A673 (cell line): ENCODE results near the gene OSBPL8. TPM values are rescaled to one million over a fixed set of nuclear protein-coding genes. Genes with fewer than 3 reads are reported as not detected.

Source experiments
- BruUV-seq: library from RNA; stranded (reverse); fragments of 400-500 nt; replicated peaks from 2 replicates; lab custom pipeline; 2021; lab: Mats Ljungman, UMichigan
- CTCF ChIA-PET: fragments of 300-600 bp; sonication (Branson Sonifier 250); formaldehyde crosslinking; loops from one replicate; lab custom pipeline; 2022; ENCODE audit warnings: antibody characterized with exemption; lab: Charles Lee
- POLR2A ChIA-PET: fragments of 300-600 bp; sonication (Branson Sonifier 250); formaldehyde crosslinking; loops from one replicate; lab custom pipeline; 2022; ENCODE audit warnings: antibody characterized with exemption; ENCODE audit not compliant: low non-redundant PET; lab: Charles Lee
- DNase-seq: peaks from one replicate; pipeline ENCODE4 v3.0.0-alpha.2; 2015; ENCODE audit warnings: low spot score
- H3K27ac ChIP-seq: fragments of 200-600 bp; sonication (generic); 2 replicates; pipeline ENCODE4 v1.5.1; 2016; ENCODE audit warnings: mixed run types, low read depth, mild to moderate bottlenecking, mixed read lengths, antibody characterized with exemption, low read length; ENCODE audit not compliant: poor library complexity, severe bottlenecking
- H3K27me3 ChIP-seq: fragments of 200-600 bp; sonication (generic); replicated peaks from 2 replicates; pipeline ENCODE4 v1.6.1; 2017; ENCODE audit warnings: mixed run types, low read depth, mild to moderate bottlenecking, mixed read lengths, antibody characterized with exemption, low read length; ENCODE audit not compliant: insufficient read depth, poor library complexity
- H3K36me3 ChIP-seq: fragments of 200-600 bp; sonication (generic); 2 replicates; pipeline ENCODE4 v1.6.1; 2016; ENCODE audit warnings: mixed run types, mild to moderate bottlenecking, mixed read lengths, antibody characterized with exemption, low read length; ENCODE audit not compliant: insufficient read depth, poor library complexity, severe bottlenecking
- H3K4me1 ChIP-seq: fragments of 200-600 bp; sonication (generic); 2 replicates; pipeline ENCODE4 v1.6.1; 2017; ENCODE audit warnings: mixed run types, mild to moderate bottlenecking, mixed read lengths, antibody characterized with exemption, low read length; ENCODE audit not compliant: insufficient read depth, poor library complexity, severe bottlenecking
- H3K4me3 ChIP-seq: fragments of 200-600 bp; sonication (generic); 2 replicates; pipeline ENCODE4 v1.5.1; 2016; ENCODE audit warnings: low read depth, mixed run types, mild to moderate bottlenecking, mixed read lengths, low read length; ENCODE audit not compliant: poor library complexity, severe bottlenecking
- H3K9me3 ChIP-seq: fragments of 200-600 bp; sonication (generic); 2 replicates; pipeline ENCODE4 v1.6.1; 2016; ENCODE audit warnings: mixed run types, low read depth, mild to moderate bottlenecking, mixed read lengths, antibody characterized with exemption, low read length; ENCODE audit not compliant: poor library complexity, severe bottlenecking
- EZH2 ChIP-seq: fragments of 200-600 bp; sonication (generic); IDR thresholded peaks from 2 replicates; pipeline ENCODE4 v1.6.1; 2017; ENCODE audit warnings: borderline replicate concordance, low read depth, mild to moderate bottlenecking, mixed read lengths, antibody characterized with exemption, low read length; ENCODE audit not compliant: poor library complexity, severe bottlenecking
- intact Hi-C: fragments of 100-400 bp; cut with micrococcal nuclease; formaldehyde crosslinking; loops from one replicate; pipeline ENCODE4 v1.10.0; 2022; ENCODE audit not compliant: unreplicated experiment
- total RNA-seq: library from RNA; stranded (reverse); gene quantifications from 2 replicates; pipeline ENCODE4 v1.2.3, GENCODE V29; 2021
- TF ChIP-seq, protein P1 (sequence below): fragments of 300-800, 200-600 bp; sonication (generic); conservative IDR thresholded peaks from 2 replicates; pipeline ENCODE4 v1.5.1; 2017; ENCODE audit warnings: low read depth, mild to moderate bottlenecking, antibody characterized with exemption, low read length, moderate library complexity, mixed read lengths

Gene OSBPL8
- total RNA-seq, 1 experiment from 2014 or later, result 86.1 TPM

DNA sequence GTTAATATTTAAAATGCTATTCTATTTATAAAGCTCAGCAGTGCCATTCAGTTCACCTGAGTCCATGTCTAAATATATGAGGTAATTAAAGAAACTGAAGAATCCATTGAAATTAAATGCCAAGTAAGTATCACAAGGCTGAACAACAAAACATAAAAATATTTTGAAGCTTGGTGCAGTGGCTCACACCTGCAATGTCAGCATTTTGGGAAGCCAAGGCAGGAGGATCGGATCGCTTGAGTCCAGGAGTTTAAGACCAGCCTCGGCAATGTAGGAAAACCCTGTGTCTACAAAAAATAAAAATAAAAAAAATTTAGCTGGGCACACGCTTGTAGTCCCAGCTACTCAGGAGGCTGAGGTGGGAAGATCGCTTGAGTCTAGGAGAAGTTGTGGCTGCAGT, 101.8 kb downstream of the OSBPL8 start:
- intact Hi-C loops, result loop anchor here (5.0 to 10.0 kb wide), 6 partner anchors 111 to 1123 kb away; partner anchors contain the start of genes BBS10, CAPS2, GLIPR1L1 and NAP1L1
- POLR2A ChIA-PET, result no interaction called here
- H3K27me3 ChIP-seq, result no peaks in the 10 kb centered on the region
- no TSS peak for BruUV-seq
- H3K27ac ChIP-seq, result no peak overlapping the region
- H3K4me3 ChIP-seq, result no peak overlapping the region
- H3K36me3 ChIP-seq, result no peaks in the 10 kb centered on the region
- DNase-seq, result no peak
- TF ChIP-seq, protein P1, sequence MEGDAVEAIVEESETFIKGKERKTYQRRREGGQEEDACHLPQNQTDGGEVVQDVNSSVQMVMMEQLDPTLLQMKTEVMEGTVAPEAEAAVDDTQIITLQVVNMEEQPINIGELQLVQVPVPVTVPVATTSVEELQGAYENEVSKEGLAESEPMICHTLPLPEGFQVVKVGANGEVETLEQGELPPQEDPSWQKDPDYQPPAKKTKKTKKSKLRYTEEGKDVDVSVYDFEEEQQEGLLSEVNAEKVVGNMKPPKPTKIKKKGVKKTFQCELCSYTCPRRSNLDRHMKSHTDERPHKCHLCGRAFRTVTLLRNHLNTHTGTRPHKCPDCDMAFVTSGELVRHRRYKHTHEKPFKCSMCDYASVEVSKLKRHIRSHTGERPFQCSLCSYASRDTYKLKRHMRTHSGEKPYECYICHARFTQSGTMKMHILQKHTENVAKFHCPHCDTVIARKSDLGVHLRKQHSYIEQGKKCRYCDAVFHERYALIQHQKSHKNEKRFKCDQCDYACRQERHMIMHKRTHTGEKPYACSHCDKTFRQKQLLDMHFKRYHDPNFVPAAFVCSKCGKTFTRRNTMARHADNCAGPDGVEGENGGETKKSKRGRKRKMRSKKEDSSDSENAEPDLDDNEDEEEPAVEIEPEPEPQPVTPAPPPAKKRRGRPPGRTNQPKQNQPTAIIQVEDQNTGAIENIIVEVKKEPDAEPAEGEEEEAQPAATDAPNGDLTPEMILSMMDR, result no peak
- TF ChIP-seq EZH2, result no peak
- peaks cover 24% of the 10 kb centered on the region for H3K4me1 ChIP-seq
- H3K9me3 ChIP-seq, result no peaks in the 10 kb centered on the region
- CTCF ChIA-PET, result no interaction called here

DNA sequence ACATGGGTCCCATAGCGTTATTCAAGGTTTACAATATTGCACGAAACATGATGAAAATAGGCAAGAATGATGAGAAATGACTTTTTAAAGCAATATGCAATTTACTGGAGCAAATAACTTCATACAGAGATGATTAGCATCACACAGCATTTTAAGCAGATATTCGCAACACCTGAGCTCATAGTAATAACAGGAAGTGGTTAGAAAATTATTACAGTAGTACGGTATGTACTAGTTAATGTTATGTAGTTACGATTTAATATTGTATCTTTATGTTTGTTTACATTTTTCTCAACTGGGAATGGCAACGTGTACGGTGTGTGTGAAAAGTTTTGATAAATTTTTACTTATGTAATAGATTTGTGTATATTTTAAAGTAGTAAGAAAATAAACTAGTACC, 102.6 kb downstream of the OSBPL8 start:
- intact Hi-C loops, result loop anchor here (5.0 to 10.0 kb wide), 6 partner anchors 110 to 1122 kb away; partner anchors contain the start of genes BBS10, CAPS2, GLIPR1L1 and NAP1L1
- no peak for DNase-seq
- no peaks in the 10 kb centered on the region for H3K9me3 ChIP-seq
- ChIA-PET POLR2A (no interaction called here), CTCF (no interaction called here)
- no peaks in the 10 kb centered on the region for H3K36me3 ChIP-seq
- peaks cover 20% of the 10 kb centered on the region for H3K4me1 ChIP-seq
- TF ChIP-seq, protein P1, result no peak
- TF ChIP-seq EZH2, result no peak
- no peaks in the 10 kb centered on the region for H3K27me3 ChIP-seq
- BruUV-seq, result no TSS peak
- no peak overlapping the region for H3K4me3 ChIP-seq
- no peak overlapping the region for H3K27ac ChIP-seq

DNA sequence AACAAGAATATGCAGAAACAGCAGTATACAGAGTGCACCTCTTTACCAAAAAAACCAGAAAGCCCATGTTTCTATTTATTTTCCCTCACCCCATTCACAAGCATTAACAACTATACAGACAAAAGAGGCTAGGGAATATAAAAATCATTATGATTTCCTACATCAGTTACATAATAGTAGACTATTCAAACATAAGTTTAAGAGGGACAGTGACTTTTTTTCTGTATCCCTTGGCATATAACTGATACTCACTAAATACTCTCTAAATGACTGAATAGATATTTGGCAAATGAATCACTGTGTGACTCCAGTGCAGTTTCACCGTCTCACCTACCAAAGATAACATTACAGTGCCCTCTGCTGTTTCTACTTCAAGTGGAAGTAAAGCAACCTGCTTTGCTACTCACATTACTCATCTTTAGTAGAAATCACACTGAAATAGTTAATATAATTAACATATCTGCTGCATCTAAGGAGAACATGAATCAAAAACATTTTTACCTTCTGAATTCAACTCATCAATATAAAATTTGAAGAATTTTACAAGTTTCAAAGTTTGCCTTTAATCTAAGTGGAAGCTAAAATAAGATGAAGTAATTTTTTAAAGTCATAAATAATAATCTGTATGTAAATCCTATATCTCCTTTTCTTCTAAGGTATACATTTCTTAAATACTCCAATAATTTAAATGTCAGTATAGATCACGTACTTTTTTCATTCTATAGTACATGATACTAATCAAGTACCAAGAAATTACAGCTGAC, 103.8 kb downstream of the OSBPL8 start:
- BruUV-seq, result no TSS peak
- intact Hi-C loops, result loop anchor here (5.0 to 10.0 kb wide), 6 partner anchors 108 to 1121 kb away; partner anchors contain the start of genes BBS10, CAPS2, GLIPR1L1 and NAP1L1
- H3K4me3 ChIP-seq, result peak overlapping the region; percentile 8
- no peaks in the 10 kb centered on the region for H3K27me3 ChIP-seq
- ChIA-PET CTCF (interaction anchor here (0.6 to 1.3 kb wide), 2 partner anchors 8 to 418 kb away, joined by 3 to 4 read pairs; no protein-coding TSS in a partner anchor), POLR2A (no interaction called here)
- H3K36me3 ChIP-seq, result no peaks in the 10 kb centered on the region
- DNase-seq, result peak; percentile 82
- TF ChIP-seq, protein P1, result peak; percentile 78
- no peak for TF ChIP-seq EZH2
- peaks cover 26% of the 10 kb centered on the region for H3K4me1 ChIP-seq
- H3K9me3 ChIP-seq, result no peaks in the 10 kb centered on the region
- no peak overlapping the region for H3K27ac ChIP-seq
